ENCODE measurements around the gene CFAP53.
"Not testable (repeated sequence)": the region's sequence is repeated elsewhere in the genome, so short reads cannot be mapped to it uniquely, and the experiment has no call there.

DNA sequence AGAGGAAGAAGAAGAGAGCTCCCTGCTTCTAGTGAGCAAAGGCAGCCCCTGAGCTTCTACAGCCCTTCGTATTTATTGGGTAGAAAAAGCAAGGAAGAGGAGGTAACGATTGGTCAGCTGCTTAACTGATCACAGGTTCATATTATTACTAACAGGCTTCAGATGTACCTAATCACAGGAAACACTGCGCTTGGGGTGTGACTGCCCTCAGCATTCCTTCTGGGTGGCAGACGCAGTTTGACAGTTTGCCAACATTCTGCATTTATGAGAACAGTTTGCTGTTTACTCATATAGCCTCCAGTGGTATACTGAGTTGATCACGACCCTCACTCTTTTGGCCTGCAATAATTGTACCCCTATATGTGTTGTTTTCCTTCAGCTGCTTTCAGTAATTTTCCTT is 42.6 kb upstream of the CFAP53 start:
- TF ChIP-seq, protein P1, sequence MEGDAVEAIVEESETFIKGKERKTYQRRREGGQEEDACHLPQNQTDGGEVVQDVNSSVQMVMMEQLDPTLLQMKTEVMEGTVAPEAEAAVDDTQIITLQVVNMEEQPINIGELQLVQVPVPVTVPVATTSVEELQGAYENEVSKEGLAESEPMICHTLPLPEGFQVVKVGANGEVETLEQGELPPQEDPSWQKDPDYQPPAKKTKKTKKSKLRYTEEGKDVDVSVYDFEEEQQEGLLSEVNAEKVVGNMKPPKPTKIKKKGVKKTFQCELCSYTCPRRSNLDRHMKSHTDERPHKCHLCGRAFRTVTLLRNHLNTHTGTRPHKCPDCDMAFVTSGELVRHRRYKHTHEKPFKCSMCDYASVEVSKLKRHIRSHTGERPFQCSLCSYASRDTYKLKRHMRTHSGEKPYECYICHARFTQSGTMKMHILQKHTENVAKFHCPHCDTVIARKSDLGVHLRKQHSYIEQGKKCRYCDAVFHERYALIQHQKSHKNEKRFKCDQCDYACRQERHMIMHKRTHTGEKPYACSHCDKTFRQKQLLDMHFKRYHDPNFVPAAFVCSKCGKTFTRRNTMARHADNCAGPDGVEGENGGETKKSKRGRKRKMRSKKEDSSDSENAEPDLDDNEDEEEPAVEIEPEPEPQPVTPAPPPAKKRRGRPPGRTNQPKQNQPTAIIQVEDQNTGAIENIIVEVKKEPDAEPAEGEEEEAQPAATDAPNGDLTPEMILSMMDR (IDR thresholded peaks at IDR 0.05; ENCODE audit: low read length) = not testable (repeated sequence)
- not testable (repeated sequence) for TF ChIP-seq EZH2phosphoT487 (IDR thresholded peaks at IDR 0.05; ENCODE audit: low read length)
